ENCODE results near the gene DOCK1. TPM values are rescaled to one million over a fixed set of nuclear protein-coding genes. Genes with fewer than 3 reads are reported as not detected.
"Not testable (repeated sequence)": the region's sequence is repeated elsewhere in the genome, so short reads cannot be mapped to it uniquely, and the experiment has no call there.

The DOCK1 gene
- total RNA-seq, 4 donors from 2014 or later, result 31.3 to 82.3 (median 44.1) TPM

GRCh38 chr10:126931544-126931943 is 26.3 kb downstream of the DOCK1 start:
- no peak for DNase-seq (ENCODE audit: low spot score)
- TF ChIP-seq, protein P1, sequence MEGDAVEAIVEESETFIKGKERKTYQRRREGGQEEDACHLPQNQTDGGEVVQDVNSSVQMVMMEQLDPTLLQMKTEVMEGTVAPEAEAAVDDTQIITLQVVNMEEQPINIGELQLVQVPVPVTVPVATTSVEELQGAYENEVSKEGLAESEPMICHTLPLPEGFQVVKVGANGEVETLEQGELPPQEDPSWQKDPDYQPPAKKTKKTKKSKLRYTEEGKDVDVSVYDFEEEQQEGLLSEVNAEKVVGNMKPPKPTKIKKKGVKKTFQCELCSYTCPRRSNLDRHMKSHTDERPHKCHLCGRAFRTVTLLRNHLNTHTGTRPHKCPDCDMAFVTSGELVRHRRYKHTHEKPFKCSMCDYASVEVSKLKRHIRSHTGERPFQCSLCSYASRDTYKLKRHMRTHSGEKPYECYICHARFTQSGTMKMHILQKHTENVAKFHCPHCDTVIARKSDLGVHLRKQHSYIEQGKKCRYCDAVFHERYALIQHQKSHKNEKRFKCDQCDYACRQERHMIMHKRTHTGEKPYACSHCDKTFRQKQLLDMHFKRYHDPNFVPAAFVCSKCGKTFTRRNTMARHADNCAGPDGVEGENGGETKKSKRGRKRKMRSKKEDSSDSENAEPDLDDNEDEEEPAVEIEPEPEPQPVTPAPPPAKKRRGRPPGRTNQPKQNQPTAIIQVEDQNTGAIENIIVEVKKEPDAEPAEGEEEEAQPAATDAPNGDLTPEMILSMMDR (IDR thresholded peaks at IDR 0.05), result no peak
- no peak for ATAC-seq (ENCODE audit: low FRiP score)

DNA sequence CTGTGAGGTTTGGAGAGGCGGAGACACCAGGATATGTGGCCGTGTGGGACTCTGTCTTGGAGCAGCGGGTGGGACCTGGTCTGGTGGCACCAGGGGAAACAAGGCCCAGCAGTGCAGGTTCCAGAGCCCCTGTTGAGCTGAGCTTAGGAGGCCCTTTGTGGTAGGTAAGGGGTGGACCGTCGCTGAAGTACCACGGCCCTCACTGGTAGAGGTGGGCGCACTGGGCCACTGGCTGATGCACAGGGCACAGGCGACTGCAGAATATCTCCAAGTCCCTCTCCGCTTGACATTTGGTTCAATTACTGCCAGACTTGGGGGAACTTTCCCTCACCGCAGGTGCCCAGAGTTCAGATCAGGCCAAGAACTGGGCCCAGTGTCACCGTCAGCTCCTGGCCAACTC is 27.3 kb downstream of the DOCK1 start:
- DNase-seq (ENCODE audit: low spot score) (no peak), ATAC-seq (ENCODE audit: low FRiP score) (no peak)
- TF ChIP-seq, protein P1 (IDR thresholded peaks at IDR 0.05), result no peak

DNA sequence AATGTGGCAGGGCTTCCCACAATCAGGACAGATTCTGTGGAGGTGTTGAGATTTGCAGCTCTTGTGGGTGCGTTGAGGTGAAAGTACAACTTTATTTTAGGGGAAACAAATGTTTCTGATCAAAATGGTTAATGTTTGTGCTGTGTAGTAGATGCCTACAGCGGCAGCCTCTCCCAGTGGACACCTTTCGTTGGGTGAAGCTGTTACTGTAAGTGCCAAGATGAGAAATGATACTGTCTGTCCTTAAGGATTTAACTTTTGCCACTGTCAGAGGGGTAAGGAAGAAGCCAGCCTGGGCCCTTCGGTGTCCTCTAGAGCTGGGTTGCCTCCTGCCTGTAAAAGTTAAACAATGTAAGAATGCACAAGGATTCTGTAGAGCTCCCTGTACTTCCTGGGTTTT is 27.9 kb downstream of the DOCK1 start:
- DNase-seq (ENCODE audit: low spot score), result no peak
- TF ChIP-seq, protein P1 (IDR thresholded peaks at IDR 0.05), result no peak
- no peak for ATAC-seq (ENCODE audit: low FRiP score)

DNA sequence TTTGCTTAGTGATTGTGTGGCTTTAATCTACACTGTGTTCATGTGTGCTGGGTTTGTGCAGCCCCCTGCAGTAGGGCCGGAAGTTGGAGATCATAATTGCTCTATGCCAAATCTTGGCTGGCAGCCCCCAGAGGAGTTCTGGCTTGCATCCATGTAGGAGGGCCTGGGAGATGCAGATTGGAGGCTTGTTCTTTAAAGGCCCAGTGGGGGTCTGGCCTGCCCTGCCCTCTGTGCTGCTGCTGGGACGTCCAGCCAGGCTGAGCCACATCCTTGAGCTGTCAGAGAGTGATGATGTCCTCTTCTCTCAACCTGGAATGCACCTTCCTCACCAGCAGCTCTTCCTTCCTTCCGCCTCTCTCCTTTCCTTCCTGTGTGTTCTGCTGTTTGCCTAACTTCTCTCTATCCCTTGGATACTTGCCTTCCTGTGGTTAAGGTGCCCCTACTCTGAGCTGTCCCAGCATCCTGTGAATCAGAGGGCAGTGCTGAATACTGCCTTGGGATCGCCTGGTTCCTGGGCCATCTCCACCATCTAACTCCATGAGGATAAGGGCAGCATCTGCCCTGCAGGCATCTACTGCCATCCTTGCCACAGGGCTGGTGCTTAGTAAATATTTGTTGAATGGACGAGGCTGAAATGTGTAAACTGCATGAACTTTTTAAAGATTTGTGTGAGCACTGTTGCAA is 30.2 kb downstream of the DOCK1 start:
- DNase-seq (ENCODE audit: low spot score), result no peak

DNA sequence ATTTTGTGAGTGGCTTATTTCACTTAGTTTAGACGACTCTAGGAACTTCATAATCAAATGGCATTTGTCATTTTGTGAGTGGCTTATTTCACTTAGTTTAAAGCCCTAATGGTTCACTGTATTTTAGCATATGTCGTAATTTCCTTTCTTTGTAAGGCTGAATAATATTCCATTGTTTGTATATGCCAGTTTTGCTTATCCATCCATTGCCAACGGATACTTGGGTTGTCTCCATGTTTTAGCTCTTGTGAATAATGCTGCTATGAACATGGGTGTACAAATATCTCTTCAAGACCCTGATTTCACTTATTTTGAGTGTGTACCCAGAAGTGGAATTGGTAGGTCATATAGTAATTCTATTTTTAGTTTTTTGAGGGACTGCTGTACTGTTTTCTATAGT is 31.8 kb downstream of the DOCK1 start:
- DNase-seq (ENCODE audit: low spot score) (no peak), ATAC-seq (ENCODE audit: low FRiP score) (no peak)
- TF ChIP-seq, protein P1 (IDR thresholded peaks at IDR 0.05), result no peak

More for the DNA sequence above, 30.2 kb downstream of the DOCK1 start:
- ATAC-seq (ENCODE audit: low FRiP score), result no peak
- TF ChIP-seq, protein P1 (IDR thresholded peaks at IDR 0.05), result no peak

GRCh38 chr10:126938121-126938520 is 32.9 kb downstream of the DOCK1 start:
- ATAC-seq (ENCODE audit: low FRiP score); DNase-seq (ENCODE audit: low spot score): not testable (repeated sequence)

GRCh38 chr10:126939706-126940105 is 34.5 kb downstream of the DOCK1 start:
- TF ChIP-seq, protein P1 (IDR thresholded peaks at IDR 0.05), result no peak
- ATAC-seq (ENCODE audit: low FRiP score) (no peak), DNase-seq (ENCODE audit: low spot score) (no peak)

All from omental fat pad (tissue), 4 donors.